CD4-positive, alpha-beta T cell treated with Interferon gamma for 1 hour (primary cell): Measurements from ENCODE around the gene TMEM81.
A peak's percentile ranks its signal among the peaks of the same experiment; 100 is the strongest.

Experiments used
- DNase-seq: peaks from one replicate; pipeline ENCODE4 v3.0.0-alpha.2; 2020

The TMEM81 gene

GRCh38 chr1:205075642-205076155, 8.6 kb downstream of the TMEM81 start:
- DNase-seq: no peak

GRCh38 chr1:205074513-205074912, 9.7 kb downstream of the TMEM81 start:
- DNase-seq: no peak

GRCh38 chr1:205074084-205074483, 10.2 kb downstream of the TMEM81 start:
- no peak for DNase-seq

GRCh38 chr1:205073511-205073910, 10.7 kb downstream of the TMEM81 start:
- no peak for DNase-seq

- DNase-seq: no peak
These were observed 11.4 kb downstream of the TMEM81 start for GRCh38 chr1:205072881-205073280.

GRCh38 chr1:205072286-205072685, 12.0 kb downstream of the TMEM81 start:
- DNase-seq: no peak

- DNase-seq: no peak
These were observed 12.5 kb downstream of the TMEM81 start for GRCh38 chr1:205071801-205072200.

GRCh38 chr1:205071028-205071409, 13.2 kb downstream of the TMEM81 start:
- DNase-seq: no peak

- no peak for DNase-seq
These were observed 14.7 kb downstream of the TMEM81 start for GRCh38 chr1:205069371-205070125.

GRCh38 chr1:205068457-205069040, 15.7 kb downstream of the TMEM81 start:
- DNase-seq: no peak

- no peak for DNase-seq
These were observed 16.3 kb downstream of the TMEM81 start for GRCh38 chr1:205068001-205068400.

- DNase-seq: no peak
These were observed 17.2 kb downstream of the TMEM81 start for GRCh38 chr1:205067031-205067430.

GRCh38 chr1:205066141-205066818, 18.0 kb downstream of the TMEM81 start:
- no peak for DNase-seq

GRCh38 chr1:205065666-205066065, 18.6 kb downstream of the TMEM81 start:
- DNase-seq: no peak

GRCh38 chr1:205064741-205065316, 19.4 kb downstream of the TMEM81 start:
- DNase-seq: no peak

- no peak for DNase-seq
These were observed 20.0 kb downstream of the TMEM81 start for GRCh38 chr1:205064301-205064700.

GRCh38 chr1:205062895-205063294, 21.4 kb downstream of the TMEM81 start:
- DNase-seq: no peak

- DNase-seq: no peak
These were observed 21.9 kb downstream of the TMEM81 start for GRCh38 chr1:205062319-205062718.

GRCh38 chr1:205061665-205062069, 22.6 kb downstream of the TMEM81 start:
- peak; percentile 52 for DNase-seq

GRCh38 chr1:205061227-205061626, 23.0 kb downstream of the TMEM81 start:
- DNase-seq: no peak

GRCh38 chr1:205060746-205061145, 23.5 kb downstream of the TMEM81 start:
- no peak for DNase-seq

GRCh38 chr1:205059660-205060059, 24.6 kb downstream of the TMEM81 start:
- no peak for DNase-seq

- no peak for DNase-seq
These were observed 25.4 kb downstream of the TMEM81 start for GRCh38 chr1:205058853-205059252.
